Measurements from ENCODE around the gene PAQR7.

Gene PAQR7

DNA sequence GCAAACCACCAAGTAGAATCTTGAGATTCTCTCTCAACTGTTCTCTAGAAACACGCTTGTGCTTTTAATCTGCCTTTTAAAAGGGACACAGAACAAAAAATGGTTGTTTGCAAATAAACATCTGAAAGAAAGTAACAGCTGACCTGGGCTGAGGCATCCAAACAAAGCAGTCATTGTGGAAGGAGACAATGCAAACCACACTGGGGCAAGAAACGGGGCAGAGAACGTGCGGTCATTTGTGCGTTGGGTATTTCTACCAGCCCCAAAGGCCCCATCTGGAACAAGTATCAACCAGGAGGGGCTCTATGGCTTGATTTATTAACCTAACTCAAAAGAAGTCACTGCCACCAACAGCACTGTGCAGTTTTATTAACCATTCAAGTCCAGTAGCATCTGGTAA, 24.7 kb upstream of the PAQR7 start:
- no peak for DNase-seq

DNA sequence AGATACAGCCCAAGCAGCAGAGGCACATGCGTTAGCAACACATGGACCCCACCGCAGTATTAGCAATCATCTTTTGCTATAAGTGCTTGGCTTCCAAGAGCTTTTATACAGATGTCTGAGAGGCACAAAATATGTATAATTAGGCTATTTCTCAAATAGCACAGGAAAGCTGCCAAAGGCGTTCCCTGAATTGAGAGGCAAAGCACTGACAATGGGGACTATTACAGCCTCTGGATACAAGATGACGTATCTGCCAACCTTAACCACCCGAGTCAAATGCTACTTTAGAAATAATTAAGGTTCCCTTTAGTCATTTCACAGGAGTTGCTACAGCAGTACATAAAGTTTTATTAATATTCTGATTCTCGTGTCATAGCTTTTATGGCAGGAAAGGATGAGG, 24.3 kb upstream of the PAQR7 start:
- no peak for DNase-seq

GRCh38 chr1:25898223-25899015, 22.9 kb upstream of the PAQR7 start:
- DNase-seq = no peak

DNA sequence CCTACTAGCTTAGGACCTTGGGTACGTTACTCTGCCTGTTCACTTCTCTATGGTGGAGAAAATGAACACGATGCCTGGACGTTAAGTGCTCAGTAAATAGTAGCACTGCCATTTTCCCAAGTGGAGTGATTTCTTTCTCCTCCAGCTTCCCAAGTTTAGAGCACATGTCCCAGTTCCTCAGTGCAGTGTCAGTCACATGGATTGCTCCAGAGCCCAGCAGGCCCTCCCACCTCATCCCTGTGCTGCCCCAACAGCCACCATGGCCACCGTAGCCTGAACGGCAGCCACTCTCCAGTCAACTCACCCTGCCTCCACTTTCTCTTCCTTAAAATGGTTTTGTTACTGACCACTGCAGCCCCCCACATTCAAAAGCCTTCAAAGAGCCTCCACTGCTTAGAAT, 22.2 kb upstream of the PAQR7 start:
- no peak for DNase-seq

- DNase-seq = no peak
These were observed 20.8 kb upstream of the PAQR7 start for GRCh38 chr1:25896266-25896665.

- DNase-seq = peak; percentile 90
These were observed 20.0 kb upstream of the PAQR7 start for GRCh38 chr1:25895365-25895990.

GRCh38 chr1:25893116-25893515, 17.6 kb upstream of the PAQR7 start:
- DNase-seq = no peak

DNA sequence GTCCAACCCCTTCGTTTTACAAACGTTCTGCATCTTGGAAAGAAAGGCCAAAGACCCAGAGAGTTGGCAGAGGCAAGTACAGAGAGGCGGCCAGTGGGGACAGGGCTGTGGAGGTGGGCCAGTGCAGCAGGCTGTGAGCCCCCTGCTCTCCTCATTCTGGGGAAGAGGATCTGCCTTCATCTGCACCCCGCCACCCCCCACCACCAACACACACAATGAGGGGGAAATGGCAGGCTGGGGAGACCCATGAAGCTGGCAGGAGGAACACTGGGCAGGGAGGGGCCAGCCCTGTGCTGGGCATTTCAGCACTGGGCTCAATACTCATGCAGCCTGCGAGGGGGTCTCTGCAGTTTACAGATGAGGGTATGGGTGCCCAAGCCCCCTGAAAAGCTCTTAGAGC, 16.1 kb upstream of the PAQR7 start:
- no peak for DNase-seq

DNA sequence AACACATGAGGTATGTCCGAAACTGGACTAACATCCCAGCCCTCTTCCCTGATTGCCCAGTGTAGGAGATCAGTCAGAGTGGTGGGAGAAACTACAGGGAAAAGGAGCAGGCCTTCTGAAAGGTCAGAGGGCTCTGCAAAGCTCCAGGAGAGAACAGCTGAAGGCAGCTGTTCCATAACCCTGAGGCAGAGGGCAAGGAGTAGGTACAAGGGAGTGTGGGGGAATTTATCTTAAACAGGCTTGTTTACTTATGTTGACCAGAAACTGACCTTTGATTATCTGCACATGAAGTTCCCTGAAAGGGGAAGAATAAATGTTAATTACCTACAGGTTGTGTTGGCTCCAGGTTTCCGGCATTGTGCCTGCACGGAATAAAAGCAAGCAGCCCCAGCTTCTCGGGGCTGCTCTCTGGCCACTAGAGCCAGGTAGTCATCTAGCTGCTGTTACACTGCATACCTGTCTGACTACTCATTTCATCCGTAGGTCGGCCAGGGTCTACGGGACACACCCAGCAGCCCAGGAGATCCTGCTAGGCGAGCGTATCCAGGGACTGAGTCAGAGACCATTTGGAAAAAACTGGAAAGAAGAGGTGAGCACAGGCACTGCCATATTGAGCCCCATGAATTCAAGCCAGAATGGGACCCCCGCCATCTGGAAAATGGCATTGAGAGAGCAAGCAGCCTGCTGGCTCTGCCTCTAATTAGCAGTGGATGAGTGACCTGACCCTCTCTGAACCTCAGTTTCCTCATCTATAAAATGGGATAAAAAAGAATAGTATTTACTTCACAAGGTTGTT, 14.9 kb upstream of the PAQR7 start:
- DNase-seq = no peak

GRCh38 chr1:25889470-25889869, 14.0 kb upstream of the PAQR7 start:
- DNase-seq = no peak

DNA sequence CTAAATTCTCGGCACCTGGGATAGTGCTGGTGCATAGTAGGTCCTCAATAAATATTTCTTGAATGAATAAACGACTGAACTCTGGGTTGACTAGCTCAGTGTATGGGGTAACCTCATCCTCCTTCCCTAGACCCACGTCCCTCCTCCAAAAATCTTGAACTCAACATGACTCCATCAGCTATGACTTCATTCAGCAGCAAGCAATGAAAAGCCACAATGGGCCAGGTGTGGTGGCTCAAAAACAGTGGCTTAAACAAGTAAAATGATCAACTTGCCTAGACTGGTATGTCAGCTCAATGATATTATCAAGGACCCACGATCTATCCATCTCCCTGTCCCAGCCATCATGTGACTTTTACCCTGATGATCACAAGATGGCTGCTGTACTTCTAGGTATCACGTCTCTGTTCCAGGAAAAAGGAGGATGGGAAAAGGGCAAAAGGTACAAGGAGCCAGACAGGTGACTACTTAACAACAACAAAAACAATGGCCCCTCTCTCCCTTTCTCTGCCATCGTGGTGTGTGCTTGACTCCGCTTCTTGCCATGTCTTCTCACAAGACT, 13.0 kb upstream of the PAQR7 start:
- no peak for DNase-seq

DNA sequence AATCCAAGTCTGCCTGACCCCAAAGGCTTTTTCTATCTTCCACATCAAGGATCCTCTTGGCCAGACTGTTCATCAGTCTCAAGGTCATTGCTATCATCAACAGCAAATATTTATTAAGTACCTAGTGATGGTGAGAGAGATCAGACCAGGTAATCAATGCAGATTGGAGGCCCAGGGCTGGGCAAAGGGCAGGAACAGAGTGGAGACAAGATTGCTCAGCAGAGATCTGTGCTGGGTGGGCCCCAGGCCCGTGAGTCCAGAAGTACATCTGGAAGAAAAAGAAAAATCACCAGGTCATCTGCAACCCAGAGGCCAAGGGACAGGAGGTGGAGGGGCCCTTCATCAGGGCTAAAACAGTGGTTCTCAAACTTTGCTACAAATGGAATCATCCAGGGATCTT, 10.1 kb upstream of the PAQR7 start:
- no peak for DNase-seq

DNA sequence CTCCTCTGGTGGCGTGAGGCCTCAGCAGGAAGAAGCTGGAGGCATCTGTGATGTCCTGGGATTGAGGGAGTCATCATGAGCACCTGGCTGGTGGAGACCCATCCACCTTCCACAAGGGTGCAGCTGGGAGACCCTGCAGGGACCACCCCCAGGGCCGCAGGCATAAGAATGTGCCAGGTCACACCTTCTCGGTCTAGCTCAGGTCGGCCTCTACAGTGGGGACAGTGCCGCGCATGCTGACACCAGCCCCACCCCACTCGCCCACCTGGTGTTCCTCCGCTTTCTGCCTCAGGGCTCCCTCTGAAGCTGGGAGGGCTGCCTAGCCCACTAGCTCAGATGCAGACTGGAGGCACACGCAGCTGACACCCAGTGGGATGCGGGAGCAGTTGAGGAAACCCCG, 5.8 kb upstream of the PAQR7 start:
- no peak for DNase-seq

GRCh38 chr1:25880518-25880917, 5.0 kb upstream of the PAQR7 start:
- DNase-seq = no peak

- DNase-seq = no peak
These were observed 4.2 kb upstream of the PAQR7 start for GRCh38 chr1:25879675-25880074.

DNA sequence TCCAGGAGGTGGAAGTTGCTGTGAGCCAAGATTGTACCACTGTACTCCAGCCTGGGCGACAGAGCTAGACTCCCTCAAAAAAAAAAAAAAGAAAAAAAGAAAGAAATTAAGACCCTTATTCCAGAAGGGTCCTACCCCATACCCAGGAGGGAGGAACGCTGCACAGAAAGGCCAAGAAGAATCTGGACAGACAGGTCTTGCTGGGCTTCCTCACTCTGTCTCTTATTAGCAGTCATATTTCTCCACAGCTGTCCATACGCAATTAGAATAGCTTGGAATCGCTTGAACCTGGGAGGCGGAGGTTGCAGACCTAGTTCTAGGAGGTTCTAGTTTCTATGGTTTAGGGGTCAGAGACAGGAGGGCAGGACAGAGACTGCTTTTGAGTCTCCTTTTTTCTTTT, 3.2 kb upstream of the PAQR7 start:
- no peak for DNase-seq

GRCh38 chr1:25877155-25877554, 1.6 kb upstream of the PAQR7 start:
- DNase-seq = no peak

GRCh38 chr1:25876693-25877077, 1.2 kb upstream of the PAQR7 start:
- no peak for DNase-seq

DNA sequence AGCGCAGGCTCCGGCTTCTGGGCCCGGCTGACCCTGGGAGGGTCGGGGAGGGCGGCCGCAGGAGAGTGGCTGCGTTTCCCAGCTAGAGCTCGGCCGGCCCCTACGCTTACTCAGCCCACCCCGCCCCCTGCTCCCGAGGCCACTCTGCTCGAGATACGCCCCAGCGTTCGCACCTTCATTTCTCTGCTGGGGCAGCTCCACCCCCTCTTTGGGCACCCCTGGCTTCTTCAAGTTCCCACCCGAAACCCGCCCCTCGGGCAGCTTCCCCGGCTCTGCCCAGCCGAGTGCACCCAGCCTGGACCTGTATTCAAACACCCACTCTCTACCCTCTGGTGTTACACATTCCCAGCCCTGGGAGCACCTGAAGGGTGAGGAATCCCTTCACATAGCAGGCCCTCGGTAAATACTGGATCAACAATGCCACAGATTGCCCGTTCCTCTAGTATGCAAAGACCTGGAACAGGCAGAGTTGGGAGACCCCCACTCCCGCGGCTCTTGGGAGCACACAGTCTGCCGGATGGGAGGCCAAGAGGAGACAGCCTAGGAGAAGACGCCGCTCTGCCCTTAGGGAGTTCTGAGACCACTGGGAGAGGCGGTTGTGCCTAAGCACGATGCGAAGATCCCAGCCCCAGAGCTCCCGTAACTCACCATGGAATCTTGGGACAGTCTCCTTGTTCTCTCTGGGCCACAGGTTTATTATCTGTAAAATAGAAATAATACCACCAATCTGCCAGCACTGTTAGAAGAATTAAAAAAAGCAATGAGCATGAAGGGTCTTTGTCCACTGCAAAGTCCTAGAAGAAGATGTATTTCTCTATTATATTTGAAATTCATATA, 566 bp upstream of the PAQR7 start:
- DNase-seq = no peak

DNA sequence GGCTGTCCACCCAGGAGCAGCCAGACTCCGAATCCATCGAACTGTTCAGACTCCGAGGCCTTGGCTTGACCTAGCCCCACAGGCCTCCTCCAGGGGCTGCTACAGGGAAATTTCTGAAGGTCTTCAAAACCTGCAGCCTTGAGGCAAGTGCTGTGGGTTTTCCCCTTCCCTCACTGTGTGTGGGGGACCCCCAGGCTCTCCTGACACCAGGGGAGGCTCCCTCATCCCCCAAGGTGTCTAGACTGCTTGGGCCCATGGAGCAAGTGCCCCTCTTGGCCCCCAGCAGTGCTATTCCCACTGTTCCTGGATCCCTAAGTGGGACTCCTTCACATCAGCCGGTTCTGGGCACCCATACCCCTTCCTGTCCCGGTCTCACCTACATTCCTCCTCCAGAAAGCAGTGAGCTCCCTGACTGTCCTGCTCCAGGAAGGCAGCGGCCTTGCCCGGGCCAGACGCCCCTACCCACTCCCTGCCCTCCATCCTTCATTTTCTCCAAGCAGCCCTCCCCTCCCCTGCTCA, 814 bp downstream of the PAQR7 start:
- DNase-seq = no peak

DNA sequence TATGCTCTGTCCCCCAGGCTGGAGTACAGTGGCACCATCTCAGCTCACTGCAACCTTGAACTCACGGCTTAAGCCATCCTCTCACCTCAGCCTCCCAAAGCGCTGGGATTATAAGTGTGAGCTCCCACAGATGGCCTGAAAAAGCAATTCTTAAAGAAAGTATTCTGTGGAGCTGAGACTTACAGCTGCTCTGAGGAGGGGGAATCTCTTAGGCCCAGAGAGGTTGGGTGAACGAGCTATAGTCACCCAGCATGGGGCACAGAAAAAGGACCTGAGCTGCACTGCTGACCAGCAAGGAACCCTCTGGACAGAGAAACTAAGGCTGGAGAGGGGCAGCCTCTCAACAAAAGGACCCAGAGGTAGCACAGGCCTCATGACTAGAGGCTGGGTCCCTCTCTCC, 1.3 kb downstream of the PAQR7 start:
- DNase-seq = no peak

DNA sequence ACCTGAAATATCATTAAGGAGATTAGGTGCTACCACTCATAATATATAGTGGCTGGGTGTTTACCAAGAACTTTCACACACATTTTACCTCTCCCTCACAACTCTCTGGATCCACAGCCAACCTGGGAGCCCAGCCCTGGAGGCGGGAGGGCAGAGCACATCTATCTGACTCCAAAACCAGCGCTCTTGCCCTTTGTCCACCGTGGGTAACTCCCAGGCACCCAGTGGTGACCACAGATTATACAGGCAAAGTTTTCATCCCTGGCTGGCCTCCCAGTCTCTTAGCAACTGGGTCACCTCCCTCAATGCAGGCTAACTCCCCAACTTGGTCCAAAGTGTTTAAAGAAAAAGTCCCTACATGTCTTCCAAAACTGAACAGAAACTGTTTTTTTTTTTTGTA, 2.4 kb downstream of the PAQR7 start:
- DNase-seq = peak; percentile 46

- DNase-seq = no peak
These were observed 2.8 kb downstream of the PAQR7 start for GRCh38 chr1:25872713-25873112.

Data from hematopoietic multipotent progenitor cell treated with erythropoietin and hydrocortisone succinate and interleukin-3 and kit ligand, for 8 days (in vitro differentiated cells).